Measurements from ENCODE around the gene GPR42.

GRCh38 chr19:35346193-35347052 lies 24.4 kb upstream of the GPR42 start:
- TF ChIP-seq CTCF (IDR thresholded peaks at IDR 0.05), result no peak
- no peak for TF ChIP-seq POLR2A (IDR thresholded peaks at IDR 0.05)
- no peak for TF ChIP-seq EP300 (IDR thresholded peaks at IDR 0.05)

All from ovary (tissue), 3 donors.